GM12878 (cell line): ENCODE results near the gene ATG101. TPM values are rescaled to one million over a fixed set of nuclear protein-coding genes. Genes with fewer than 3 reads are reported as not detected.

ENCODE experiments used
- ATAC-seq: fragments of 200-7000 bp; cut with Tn5 transposase; 3 replicates; pipeline ENCODE4 v1.9.1; 2020; ENCODE audit warnings: mild to moderate bottlenecking, moderate library complexity
- Bru-seq: library from RNA; stranded (reverse); fragments of 400-500 nt; gene quantifications from one replicate; lab custom pipeline; 2021; lab: Mats Ljungman, UMichigan
- BruChase-seq, 2 experiments: library from RNA; stranded (reverse); fragments of 400-500 nt; gene quantifications; one replicate each; lab custom pipeline; 2021; lab: Mats Ljungman, UMichigan
- BruUV-seq: library from RNA; stranded (reverse); fragments of 400-500 nt; replicated peaks from 2 replicates; lab custom pipeline; 2021; lab: Mats Ljungman, UMichigan
- CTCF ChIA-PET: fragments of 300-600 bp; sonication (Branson Sonifier 250); formaldehyde crosslinking; extraction: SDS; loops from one replicate; lab custom pipeline; 2021; ENCODE audit warnings: inconsistent platforms; lab: Yijun Ruan, JAX
- POLR2A ChIA-PET: fragments of 350-600 bp; formaldehyde crosslinking; extraction: SDS; loops from one replicate; lab custom pipeline; 2021; ENCODE audit warnings: inconsistent platforms; lab: Charles Lee
- RAD21 ChIA-PET: fragments of 300-600 bp; sonication (Branson Sonifier 250); formaldehyde crosslinking; loops from one replicate; lab custom pipeline; 2023; ENCODE audit warnings: antibody characterized with exemption; ENCODE audit not compliant: unreplicated experiment; lab: Charles Lee
- SMC1A ChIA-PET: fragments of 300-600 bp; sonication (Branson Sonifier 250); formaldehyde crosslinking; loops from one replicate; lab custom pipeline; 2023; ENCODE audit not compliant: unreplicated experiment, uncharacterized antibody; lab: Charles Lee
- DNase-seq: peaks from one replicate; pipeline ENCODE4 v3.0.0-alpha.2; 2011; ENCODE audit warnings: low read depth, low spot score
- FAIRE-seq: peaks from 3 replicates; lab custom pipeline; 2011; peaks lifted over from hg19 to GRCh38; lab: Jason Lieb, UNC
- H2AFZ ChIP-seq: 2 replicates; pipeline ENCODE4 v1.6.0; 2011; ENCODE audit warnings: low read depth, low read length, control low read depth; ENCODE audit not compliant: control insufficient read depth
- H3K27ac ChIP-seq: 2 replicates; pipeline ENCODE4 v1.5.1; 2011; ENCODE audit warnings: control low read depth; ENCODE audit not compliant: control insufficient read depth, insufficient read depth
- H3K27me3 ChIP-seq, 2 experiments: replicated peaks in 1 of 2; 2 replicates each; pipeline versions ENCODE4 v1.6.0 to v1.6.1; 2011; ENCODE audit warnings: low read length in 1 of 2; ENCODE audit not compliant: control insufficient read depth in 2 of 2, insufficient read depth in 2 of 2
- H3K36me3 ChIP-seq, 2 experiments: 2 replicates each; pipeline ENCODE4 v1.5.1; 2011; ENCODE audit warnings: low read length in 1 of 2; ENCODE audit not compliant: control insufficient read depth in 2 of 2, insufficient read depth in 2 of 2
- H3K4me1 ChIP-seq: 2 replicates; pipeline ENCODE4 v1.6.1; 2011; ENCODE audit warnings: mild to moderate bottlenecking, low read length, moderate library complexity, mixed read lengths; ENCODE audit not compliant: control insufficient read depth, insufficient read depth
- H3K4me2 ChIP-seq: 2 replicates; pipeline ENCODE4 v1.6.0; 2011; ENCODE audit warnings: control low read depth; ENCODE audit not compliant: control insufficient read depth, insufficient read depth
- H3K4me3 ChIP-seq: fragments of 200-600 bp; sonication (generic); 2 replicates; pipeline ENCODE4 v1.5.1; 2016
- H3K79me2 ChIP-seq: 2 replicates; pipeline ENCODE4 v1.6.0; 2011; ENCODE audit warnings: low read length; ENCODE audit not compliant: control insufficient read depth, insufficient read depth
- H3K9ac ChIP-seq: 2 replicates; pipeline ENCODE4 v1.8.0; 2011; ENCODE audit warnings: low read length, control low read depth, mixed read lengths; ENCODE audit not compliant: control insufficient read depth, insufficient read depth
- H3K9me3 ChIP-seq: replicated peaks from 3 replicates; pipeline ENCODE4 v1.5.1; 2011; ENCODE audit warnings: mild to moderate bottlenecking, low read length; ENCODE audit not compliant: control insufficient read depth, insufficient read depth
- H4K20me1 ChIP-seq: 2 replicates; pipeline ENCODE4 v1.6.0; 2011; ENCODE audit not compliant: control insufficient read depth, insufficient read depth
- ATF2 ChIP-seq: IDR thresholded peaks from 2 replicates; pipeline ENCODE4 v1.6.1; 2012; ENCODE audit warnings: low read length, inconsistent platforms
- EGR1 ChIP-seq, 2 experiments: IDR thresholded peaks; 1 replicate in 1 of 2; 2 replicates in 1 of 2; pipeline ENCODE4 v1.6.1; 2011 to 2012; ENCODE audit warnings: low read depth in 2 of 2, low read length in 2 of 2, borderline replicate concordance in 1 of 2, mild to moderate bottlenecking in 1 of 2, moderate library complexity in 1 of 2
- MEF2B ChIP-seq: fragments of 450-650 bp; IDR thresholded peaks from 2 replicates; pipeline ENCODE4 v1.6.1; 2018; ENCODE audit warnings: mild to moderate bottlenecking, moderate library complexity; ENCODE audit not compliant: partially characterized antibody, poor library complexity, severe bottlenecking
- MLLT1 ChIP-seq: fragments of 450-650 bp; IDR thresholded peaks from 2 replicates; pipeline ENCODE4 v1.6.1; 2016; ENCODE audit warnings: mild to moderate bottlenecking
- PML ChIP-seq: IDR thresholded peaks from 2 replicates; pipeline ENCODE4 v1.6.1; 2012; ENCODE audit warnings: low read length, inconsistent platforms
- RCOR1 ChIP-seq: conservative IDR thresholded peaks from 2 replicates; pipeline ENCODE4 v1.6.1; 2012; ENCODE audit warnings: low read depth, low read length, improper control_type of control experiment
- SRF ChIP-seq, 2 experiments: IDR thresholded peaks; 2 replicates each; pipeline ENCODE4 v1.6.1; 2011; ENCODE audit warnings: low read depth in 2 of 2, low read length in 2 of 2, mild to moderate bottlenecking in 1 of 2, moderate library complexity in 1 of 2
- WGBS: methylation state at CpG from one replicate; pipeline ENCODE4 v1.1.6; 2016; ENCODE audit warnings: low lambda C conversion rate; ENCODE audit not compliant: insufficient replicate concordance, insufficient coverage; ENCODE audit errors: missing lambda C conversion rate; 5-methylcytosine and 5-hydroxymethylcytosine counted together
- in situ Hi-C: fragments of 300-500 bp; cut with MboI; formaldehyde crosslinking; loops from 9 replicates; pipeline ENCODE4 v1.14.3; 2018; ENCODE audit warnings: mixed read lengths
- intact Hi-C: fragments of 100-400 bp; cut with micrococcal nuclease; formaldehyde crosslinking; loops from one replicate; pipeline ENCODE4 v1.14.2; 2022; ENCODE audit not compliant: unreplicated experiment
- long read RNA-seq, 2 experiments: library from polyadenylated mRNA; unstranded; transcript quantifications; one replicate each; pipeline ENCODE4 v2.0.0, GENCODE V29; 2019 to 2020
- polyA minus RNA-seq, 3 experiments: library from RNA; depleted of rRNA, polyadenylated mRNA; stranded (reverse); fragments of >200 nt; gene quantifications; 2 replicates each; pipeline ENCODE4 v1.2.3, GENCODE V29; 2011
- polyA plus RNA-seq, 11 experiments: library from polyadenylated mRNA; depleted of rRNA in 4 of 11; unstranded in 6 of 11; stranded (reverse) in 5 of 11; fragments of >200 nt; fragmentation: Nextera tagmentation in 4 of 11; fragmentation: Illumina TruSeq in 1 of 11; extraction: Ambion mirVana in 4 of 11; extraction: Trizol in 1 of 11; gene quantifications; 1 replicate in 1 of 11; 2 replicates in 10 of 11; pipeline versions ENCODE4 v1.2.1 to v1.2.3, GENCODE V29; 2011 to 2016; ENCODE audit warnings: inconsistent platforms in 2 of 11, missing spikeins in 2 of 11, low read depth in 1 of 11
- total RNA-seq, 4 experiments: library from RNA; depleted of rRNA in 3 of 4; stranded (reverse); fragments of >200 nt in 3 of 4; fragmentation: Illumina TruSeq in 1 of 4; extraction: Trizol in 1 of 4; gene quantifications; 2 replicates each; pipeline versions ENCODE4 v1.2.1 to v1.2.3, GENCODE V29; 2013 to 2021

ATG101 gene
- 13.7 and 15.2 TPM in 2 replicates for total RNA-seq (2013; cell fraction: nucleolus; rRNA removed)
- total RNA-seq (2014; rRNA removed) = 44.5 and 44.8 TPM in 2 replicates
- 21.5 and 21.9 TPM in 2 replicates for total RNA-seq (2014; rRNA removed; fragmentation: Illumina TruSeq; extraction: Trizol)
- total RNA-seq (2021) = 33.8 and 36.5 TPM in 2 replicates
- polyA plus RNA-seq (2011; ENCODE audit: low read depth) = 21.8 TPM
- 31.4 and 49.8 TPM in 2 replicates for polyA plus RNA-seq (2011; rRNA removed)
- 64.4 and 85.9 TPM in 2 replicates for polyA plus RNA-seq (2011; cell fraction: cytosol; rRNA removed)
- 34.2 and 44.8 TPM in 2 replicates for polyA plus RNA-seq (2011; cell fraction: nucleus; rRNA removed)
- polyA plus RNA-seq (2012) = 26.6 and 32.8 TPM in 2 replicates
- polyA plus RNA-seq (2014; fragmentation: Illumina TruSeq; extraction: Trizol) = 10.4 and 26.0 TPM in 2 replicates
- polyA plus RNA-seq (2014; fragmentation: Nextera tagmentation; extraction: Ambion mirVana) = 1 to 10 TPM; 2.7 to 5.6 TPM
- polyA plus RNA-seq (2014; rRNA removed) = 42.7 and 43.1 TPM in 2 replicates
- polyA plus RNA-seq (2016; fragmentation: Nextera tagmentation; extraction: Ambion mirVana) = 10 to 100 TPM; 34.1 to 40.5 TPM
- 48.9 and 54.6 TPM in 2 replicates for polyA minus RNA-seq (2011; rRNA and poly(A)+ RNA removed)
- polyA minus RNA-seq (2011; cell fraction: cytosol; rRNA and poly(A)+ RNA removed) = 9.0 and 11.8 TPM in 2 replicates
- 12.6 and 24.2 TPM in 2 replicates for polyA minus RNA-seq (2011; cell fraction: nucleus; rRNA and poly(A)+ RNA removed)
- Bru-seq, nascent RNA = percentile 91 among the genes with signal in this experiment
- BruChase-seq, experiment 1, labeled RNA remaining after a 6-hour chase = percentile 76 among the genes with signal in this experiment
- BruChase-seq, experiment 2, labeled RNA remaining after a 2-hour chase = percentile 89 among the genes with signal in this experiment
- long read RNA-seq, experiment 1, transcript ATG101-201 (4 exons, 1,439 nt) = major isoform, 49 of 57 reads
- long read RNA-seq, experiment 1, transcript ATG101-207 (4 exons, 846 nt) = minor isoform, 7 of 57 reads
- long read RNA-seq, experiment 1, partial matches to known transcripts = 0 of 57 reads
- long read RNA-seq, experiment 1, other reads (novel, unspliced or antisense) = 1 of 57 reads
- long read RNA-seq, experiment 2, transcript ATG101-207 (4 exons, 846 nt) = minor isoform, 11 of 63 reads
- long read RNA-seq, experiment 2, transcript ATG101-201 (4 exons, 1,439 nt) = major isoform, 44 of 63 reads
- long read RNA-seq, experiment 2, partial matches to known transcripts = 3 of 63 reads
- long read RNA-seq, experiment 2, other reads (novel, unspliced or antisense) = 5 of 63 reads

GRCh38 chr12:52069327-52070184 is at the start of gene ATG101:
Gene ATG101 (plus strand): TSS chr12:52069978. CDS start chr12:52073651, 3,673 bp downstream.
- peaks cover 13% of the 10 kb centered on the region for H3K4me1 ChIP-seq
- FAIRE-seq (peak; percentile 91), DNase-seq (peak; percentile 73), ATAC-seq (peak; percentile 93)
- 0% methylated on average over 55 of the region's 60 CpGs for WGBS
- no peaks in the 10 kb centered on the region; a peak in 2 of 4 replicates for H3K36me3 ChIP-seq
- peak within 1 kb of the TSS; percentile 95 for H3K27ac ChIP-seq
- RAD21 ChIA-PET = interaction anchor here (0.7 to 5.4 kb wide), 12 partner anchors 11 to 958 kb away, joined by 3 to 35 read pairs (median 4); partner anchors contain the start of gene NR4A1
- peaks cover 40% of the 10 kb centered on the region for H3K79me2 ChIP-seq
- CTCF ChIA-PET = interaction anchor here (0.8 to 15.1 kb wide), 17 partner anchors 12 to 49 kb away, joined by 3 to 208 read pairs (median 5); partner anchors contain the start of gene NR4A1
- H3K9ac ChIP-seq = peak within 1 kb of the TSS; percentile 86
- no peaks in the 10 kb centered on the region for H4K20me1 ChIP-seq
- BruUV-seq = no TSS peak
- peak within 1 kb of the TSS; percentile 98 for H3K4me3 ChIP-seq
- in situ Hi-C loops = no loop called here
- H2AFZ ChIP-seq = peak within 1 kb of the TSS; percentile 98
- peak within 1 kb of the TSS; percentile 97 for H3K4me2 ChIP-seq
- SMC1A ChIA-PET = interaction anchor here (0.7 to 6.0 kb wide), 7 partner anchors 12 to 45 kb away, joined by 3 to 36 read pairs (median 7); no protein-coding TSS in a partner anchor
- intact Hi-C loops = loop anchor here (1.0 kb wide), 2 partner anchors 18 to 44 kb away; partner anchors contain the start of gene NR4A1
- POLR2A ChIA-PET = interaction anchor here (0.7 to 4.3 kb wide), 11 partner anchors 9 to 49 kb away, joined by 3 to 21 read pairs (median 4); partner anchors contain the start of gene NR4A1
- H3K27me3 ChIP-seq = no peaks in the 10 kb centered on the region; a peak in 1 of 4 replicates
- no peaks in the 10 kb centered on the region for H3K9me3 ChIP-seq
- TF ChIP-seq MEF2B = peak; percentile 69
- peak; percentile 77 to 79 for TF ChIP-seq SRF (IDR thresholded peaks at IDR 0.05; ENCODE audit: low read depth in 2 of 2, low read length in 2 of 2)
- TF ChIP-seq RCOR1 = 0 out of 2 replicates have a peak, but pooled peaks have one; percentile 69
- peak; percentile 79 for TF ChIP-seq PML
- TF ChIP-seq EGR1 (IDR thresholded peaks at IDR 0.05; ENCODE audit: borderline replicate concordance in 1 of 2, low read depth in 2 of 2, low read length in 2 of 2) = peak; percentile 78 to 93
- TF ChIP-seq MLLT1 = peak; percentile 94
- no peak for TF ChIP-seq ATF2
